Tibial nerve (tissue), 4 donors: Measurements from ENCODE around the gene OR2AK2. TPM values are rescaled to one million over a fixed set of nuclear protein-coding genes. Genes with fewer than 3 reads are reported as not detected.

Experiments used
- DNase-seq, 2 donors: peaks; one replicate each; pipeline ENCODE4 v3.0.0-alpha.2; 2019; ENCODE audit warnings: low spot score in 2 of 2
- H3K27ac ChIP-seq, 4 donors: fragments of 200-600 bp; sonication (generic) in 3 of 4; one replicate each; pipeline ENCODE4 v1.5.1; 2017 to 2019; ENCODE audit warnings: mild to moderate bottlenecking in 1 of 4
- H3K27me3 ChIP-seq, 2 donors: fragments of 200-600 bp; sonication (generic) in 1 of 2; one replicate each; pipeline versions ENCODE4 v1.5.1 to v1.6.0; 2017 to 2019
- H3K36me3 ChIP-seq, 3 donors: fragments of 200-600 bp; sonication (generic); one replicate each; pipeline ENCODE4 v1.5.1; 2018 to 2019
- H3K4me1 ChIP-seq, 4 donors: fragments of 200-600 bp; sonication (generic) in 3 of 4; one replicate each; pipeline ENCODE4 v1.5.1; 2017 to 2019
- H3K4me3 ChIP-seq, 4 donors: fragments of 200-600 bp; sonication (generic) in 3 of 4; one replicate each; pipeline ENCODE4 v1.5.1; 2017 to 2019; ENCODE audit warnings: mild to moderate bottlenecking in 1 of 4, moderate library complexity in 1 of 4
- H3K9me3 ChIP-seq, 4 donors: fragments of 200-600 bp; sonication (generic) in 3 of 4; one replicate each; pipeline ENCODE4 v1.5.1; 2017 to 2019
- EP300 ChIP-seq, 2 donors: sonication (generic); formaldehyde crosslinking; IDR thresholded peaks; one replicate each; pipeline ENCODE4 v1.6.1; 2017; ENCODE audit warnings: antibody characterized with exemption in 2 of 2, mild to moderate bottlenecking in 1 of 2
- POLR2A ChIP-seq, 2 donors: fragments of 450-650 bp; IDR thresholded peaks; one replicate each; pipeline ENCODE4 v1.6.1; 2017; ENCODE audit warnings: antibody characterized with exemption in 2 of 2, mild to moderate bottlenecking in 2 of 2, moderate library complexity in 2 of 2
- WGBS, 2 donors: methylation state at CpG; one replicate each; pipeline ENCODE4 v1.1.5; 2018; 5-methylcytosine and 5-hydroxymethylcytosine counted together
- small RNA-seq: library from RNA; depleted of rRNA; stranded (forward); fragments of <200 nt; gene quantifications from one replicate; pipeline ENCODE3, GENCODE V24; 2016
- total RNA-seq, 4 donors: library from RNA; depleted of rRNA; stranded (reverse); fragments of >200 nt; gene quantifications; one replicate each; pipeline ENCODE4 v1.1.0, GENCODE V29; 2016
- TF ChIP-seq, protein P1 (sequence below), 5 experiments: fragments of 200-600 bp in 3 of 5; fragments of 450-650 bp in 2 of 5; sonication (generic) in 3 of 5; IDR thresholded peaks; one replicate each; pipeline ENCODE4 v1.5.1; 2016 to 2019; ENCODE audit warnings: antibody characterized with exemption in 5 of 5, mild to moderate bottlenecking in 3 of 5, moderate library complexity in 2 of 5

The OR2AK2 gene
- total RNA-seq, 4 donors from 2014 or later: not detected

DNA sequence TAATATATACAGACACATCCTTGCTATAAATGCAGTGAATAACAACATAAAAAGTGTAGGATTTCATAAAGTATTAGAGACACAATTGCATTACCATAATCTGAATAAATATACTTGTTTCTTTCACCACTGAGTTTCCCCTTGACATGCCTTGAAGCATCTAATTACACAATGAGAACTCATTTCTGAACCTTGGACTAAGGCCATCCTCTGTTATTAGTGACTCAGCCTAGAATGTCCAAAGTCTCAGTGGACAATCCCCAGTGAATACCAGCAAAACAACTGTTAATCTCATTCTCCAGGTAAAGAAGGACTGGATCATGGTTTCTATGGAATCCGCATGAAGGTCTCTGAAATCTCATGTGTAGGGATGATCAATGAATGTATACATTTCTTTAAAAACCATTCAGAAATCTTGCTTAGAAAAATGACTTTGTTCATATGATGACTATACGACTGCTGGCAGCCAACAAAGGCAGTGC, 48.2 kb downstream of the OR2AK2 start, which contains the start of gene OR2L5:
OR2L5 (plus strand) TSS at position 432 of the 482 bp plus-strand sequence. CDS start 8,288 bp downstream, outside the sequence.
- no peak for TF ChIP-seq EP300 (IDR thresholded peaks at IDR 0.05)
- TF ChIP-seq, protein P1, sequence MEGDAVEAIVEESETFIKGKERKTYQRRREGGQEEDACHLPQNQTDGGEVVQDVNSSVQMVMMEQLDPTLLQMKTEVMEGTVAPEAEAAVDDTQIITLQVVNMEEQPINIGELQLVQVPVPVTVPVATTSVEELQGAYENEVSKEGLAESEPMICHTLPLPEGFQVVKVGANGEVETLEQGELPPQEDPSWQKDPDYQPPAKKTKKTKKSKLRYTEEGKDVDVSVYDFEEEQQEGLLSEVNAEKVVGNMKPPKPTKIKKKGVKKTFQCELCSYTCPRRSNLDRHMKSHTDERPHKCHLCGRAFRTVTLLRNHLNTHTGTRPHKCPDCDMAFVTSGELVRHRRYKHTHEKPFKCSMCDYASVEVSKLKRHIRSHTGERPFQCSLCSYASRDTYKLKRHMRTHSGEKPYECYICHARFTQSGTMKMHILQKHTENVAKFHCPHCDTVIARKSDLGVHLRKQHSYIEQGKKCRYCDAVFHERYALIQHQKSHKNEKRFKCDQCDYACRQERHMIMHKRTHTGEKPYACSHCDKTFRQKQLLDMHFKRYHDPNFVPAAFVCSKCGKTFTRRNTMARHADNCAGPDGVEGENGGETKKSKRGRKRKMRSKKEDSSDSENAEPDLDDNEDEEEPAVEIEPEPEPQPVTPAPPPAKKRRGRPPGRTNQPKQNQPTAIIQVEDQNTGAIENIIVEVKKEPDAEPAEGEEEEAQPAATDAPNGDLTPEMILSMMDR (IDR thresholded peaks at IDR 0.05): no peak
- TF ChIP-seq POLR2A (IDR thresholded peaks at IDR 0.05): no peak
- Histone ChIP-seq H3K4me3 (no peak within 1 kb of the TSS), H3K27me3 (no peaks in the 10 kb centered on the region), H3K27ac (no peak within 1 kb of the TSS), H3K4me1 (no peaks in the 10 kb centered on the region), H3K36me3 (no peaks in the 10 kb centered on the region), H3K9me3 (peaks cover 0 to 31% (median 6%) of the 10 kb centered on the region in 4 donors)
- 93 to 94% methylated on average over 2 of the region's 2 CpGs for WGBS, 2 donors
- DNase-seq: no peak

DNA sequence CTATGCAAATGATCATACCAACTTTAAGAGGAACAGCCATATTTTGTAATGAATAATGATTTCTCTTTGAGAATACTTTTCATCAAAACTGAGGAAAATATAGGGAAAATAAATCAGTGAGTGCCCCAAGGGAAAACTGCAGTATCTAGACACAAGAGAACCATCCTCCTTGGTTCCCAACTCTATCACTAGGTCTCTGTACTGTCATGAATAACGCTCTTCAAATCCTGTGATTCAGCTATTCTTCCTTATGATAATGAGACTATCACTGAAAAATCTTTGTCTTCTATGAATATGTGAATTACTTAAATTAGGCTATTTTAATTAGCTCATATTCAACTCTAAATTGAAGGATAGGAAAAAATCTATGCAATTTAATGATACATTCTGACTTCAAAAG, 50.8 kb downstream of the OR2AK2 start:
- Histone ChIP-seq H3K36me3 (no peaks in the 10 kb centered on the region), H3K4me3 (no peak overlapping the region), H3K4me1 (no peaks in the 10 kb centered on the region), H3K27ac (no peak overlapping the region), H3K9me3 (peaks cover 0 to 9% (median under 1%) of the 10 kb centered on the region in 4 donors), H3K27me3 (no peaks in the 10 kb centered on the region)
- no peak for DNase-seq
- 78 to 88% methylated on average over 1 of the region's 1 CpG for WGBS, 2 donors
- TF ChIP-seq EP300 (IDR thresholded peaks at IDR 0.05) (no peak), POLR2A (IDR thresholded peaks at IDR 0.05) (no peak)
- TF ChIP-seq, protein P1 (IDR thresholded peaks at IDR 0.05): no peak

Small RNAs within 50 kb of the gene (small RNA-seq; reads per million reads assigned to genes)
- gene RF00019: not detected

Other genes with a start within 250 kb of the OR2AK2 start
- gene OR6F1, start 248.6 kb upstream of the OR2AK2 start, total RNA-seq: not detected
- not detected for gene OR14K1, start 226.6 kb upstream of the OR2AK2 start, total RNA-seq
- not detected for gene OR14A2, start 217.1 kb upstream of the OR2AK2 start, total RNA-seq
- not detected for gene OR1C1, start 204.7 kb upstream of the OR2AK2 start, total RNA-seq
- not detected for gene OR14A16, start 141.1 kb upstream of the OR2AK2 start, total RNA-seq
- gene OR11L1, start 123.3 kb upstream of the OR2AK2 start, total RNA-seq: not detected
- 10 to 100 TPM in 1 of 4 donors, 1 to 10 TPM in 3; 3.9 to 17.4 (median 6.9) TPM for gene TRIM58, start 108.0 kb upstream of the OR2AK2 start, total RNA-seq
- 1 to 10 TPM; 1.5 to 6.9 (median 2.3) TPM for gene OR2W3, start 69.6 kb upstream of the OR2AK2 start, total RNA-seq
- gene OR2T8, start 45.0 kb upstream of the OR2AK2 start, total RNA-seq: 1 to 10 TPM in 1 of 4 donors, not detected in 3; 1.0 TPM
- not detected for gene OR2AJ1, start 40.3 kb upstream of the OR2AK2 start, total RNA-seq
- gene OR2L8, start 16.4 kb upstream of the OR2AK2 start, total RNA-seq: 1 to 10 TPM in 1 of 4 donors, under 1 TPM in 1, not detected in 2; 0.63 to 2.2 TPM
- gene OR2L5, start 48.4 kb downstream of the OR2AK2 start, total RNA-seq: not detected
- gene OR2L2, start 64.8 kb downstream of the OR2AK2 start, total RNA-seq: under 1 TPM in 1 of 4 donors, not detected in 3; 0.60 TPM
- 1 to 10 TPM in 1 of 4 donors, not detected in 3; 1.1 TPM for gene OR2L3, start 81.6 kb downstream of the OR2AK2 start, total RNA-seq
- under 1 TPM in 1 of 4 donors, not detected in 3; 0.87 TPM for gene OR2L13, start 130.0 kb downstream of the OR2AK2 start, total RNA-seq
- gene OR2M5, start 179.9 kb downstream of the OR2AK2 start, total RNA-seq: not detected
- not detected for gene OR2M2, start 209.6 kb downstream of the OR2AK2 start, total RNA-seq
- gene OR2M3, start 232.0 kb downstream of the OR2AK2 start, total RNA-seq: not detected